Gastrocnemius medialis (tissue), 4 donors: ENCODE measurements around the gene TTPAL. TPM values are rescaled to one million over a fixed set of nuclear protein-coding genes. Genes with fewer than 3 reads are reported as not detected.
A peak's percentile ranks its signal among the peaks of the same experiment; 100 is the strongest.

ENCODE experiments used
- ATAC-seq, 2 donors: fragments of 150-250 bp; one replicate each; pipeline ENCODE4 v1.9.1; 2016
- DNase-seq, 2 donors: peaks; one replicate each; pipeline ENCODE4 v3.0.0-alpha.2; 2019
- H3K27ac ChIP-seq, 4 donors: fragments of 200-600 bp; sonication (generic); 1 replicate in 1 of 4; 2 replicates in 3 of 4; pipeline ENCODE4 v1.5.1; 2016 to 2018; ENCODE audit warnings: mild to moderate bottlenecking in 2 of 4, moderate library complexity in 1 of 4
- H3K27me3 ChIP-seq, 3 donors: fragments of 200-600 bp; sonication (generic) in 2 of 3; 1 replicate in 1 of 3; 2 replicates in 2 of 3; pipeline versions ENCODE4 v1.5.1 to v1.6.0; 2016 to 2019; ENCODE audit warnings: mild to moderate bottlenecking in 1 of 3, moderate library complexity in 1 of 3
- H3K36me3 ChIP-seq, 2 donors: fragments of 200-600 bp; sonication (generic) in 1 of 2; one replicate each; pipeline ENCODE4 v1.5.1; 2017 to 2018
- H3K4me1 ChIP-seq, 2 donors: fragments of 200-600 bp; sonication (generic) in 1 of 2; one replicate each; pipeline ENCODE4 v1.5.1; 2016 to 2017; ENCODE audit warnings: mild to moderate bottlenecking in 2 of 2
- H3K4me3 ChIP-seq, 4 donors: fragments of 200-600 bp; sonication (generic) in 3 of 4; 1 replicate in 1 of 4; 2 replicates in 3 of 4; pipeline ENCODE4 v1.5.1; 2016 to 2019; ENCODE audit warnings: mild to moderate bottlenecking in 2 of 4
- H3K9me3 ChIP-seq, 3 donors: fragments of 200-600 bp; sonication (generic) in 2 of 3; 1 replicate in 1 of 3; 2 replicates in 2 of 3; pipeline ENCODE4 v1.5.1; 2016 to 2019
- POLR2A ChIP-seq, 2 donors: fragments of 450-650 bp; IDR thresholded peaks; one replicate each; pipeline ENCODE4 v1.6.1; 2017; ENCODE audit warnings: antibody characterized with exemption in 2 of 2, mild to moderate bottlenecking in 2 of 2, moderate library complexity in 2 of 2
- in situ Hi-C, 4 donors: fragments of 200-750 bp; cut with MboI; loops; one replicate each; pipeline versions ENCODE4 v1.15.0 to v1.8.0; 2017; ENCODE audit warnings: low sequenced_read_pairs in 4 of 4
- intact Hi-C: fragments of 100-400 bp; cut with DNase I; formaldehyde crosslinking; loops from one replicate; pipeline ENCODE4 v1.15.1; 2023; ENCODE audit warnings: low total_unique reads
- total RNA-seq, 4 donors: library from RNA; depleted of rRNA; stranded (reverse); fragments of >200 nt; gene quantifications; one replicate each; pipeline versions ENCODE4 v1.1.0 to v1.2.3, GENCODE V29; 2016
- TF ChIP-seq, protein P1 (sequence below), 5 experiments: fragments of 450-650 bp in 3 of 5; fragments of 200-600 bp in 2 of 5; sonication (generic) in 2 of 5; IDR thresholded peaks in 4 of 5; conservative IDR thresholded peaks in 1 of 5; 1 replicate in 4 of 5; 2 replicates in 1 of 5; pipeline ENCODE4 v1.5.1; 2016 to 2019; ENCODE audit warnings: antibody characterized with exemption in 5 of 5, mild to moderate bottlenecking in 3 of 5, moderate library complexity in 3 of 5

Gene TTPAL
- total RNA-seq, 4 donors from 2014 or later, result 3.5 to 5.0 (median 4.7) TPM

DNA sequence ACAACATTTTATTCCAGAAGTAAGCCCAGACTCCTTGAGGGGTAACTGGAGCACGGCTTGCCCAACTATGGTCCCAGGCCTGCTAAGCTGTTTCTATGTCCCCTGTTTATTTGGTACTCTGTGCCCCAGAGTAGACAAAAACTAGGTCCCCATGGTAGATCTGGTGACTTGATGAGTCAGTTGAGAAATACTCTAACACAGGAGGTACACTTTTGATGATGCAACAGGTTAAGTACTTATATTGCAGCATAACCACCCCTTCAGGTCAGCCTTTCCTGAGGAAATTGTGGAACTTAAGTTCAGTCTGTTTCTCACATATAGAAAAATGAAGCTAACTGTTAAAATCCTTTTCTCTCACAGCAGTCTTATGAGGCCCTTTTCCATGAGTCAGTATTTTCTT lies 19.6 kb downstream of the TTPAL start:
- no peak overlapping the region for H3K4me3 ChIP-seq
- peaks cover 33 to 42% of the 10 kb centered on the region in 2 donors for H3K4me1 ChIP-seq
- peaks cover 0 to 64% of the 10 kb centered on the region in 2 donors for H3K36me3 ChIP-seq
- H3K9me3 ChIP-seq, result no peaks in the 10 kb centered on the region
- in situ Hi-C loops (no loop called here), intact Hi-C loops (loop anchor here (1.0 to 10.0 kb wide), 2 partner anchors 13 to 860 kb away; no protein-coding TSS in a partner anchor)
- peak overlapping the region; percentile 82 to 93 (median 91) for H3K27ac ChIP-seq
- TF ChIP-seq, protein P1, sequence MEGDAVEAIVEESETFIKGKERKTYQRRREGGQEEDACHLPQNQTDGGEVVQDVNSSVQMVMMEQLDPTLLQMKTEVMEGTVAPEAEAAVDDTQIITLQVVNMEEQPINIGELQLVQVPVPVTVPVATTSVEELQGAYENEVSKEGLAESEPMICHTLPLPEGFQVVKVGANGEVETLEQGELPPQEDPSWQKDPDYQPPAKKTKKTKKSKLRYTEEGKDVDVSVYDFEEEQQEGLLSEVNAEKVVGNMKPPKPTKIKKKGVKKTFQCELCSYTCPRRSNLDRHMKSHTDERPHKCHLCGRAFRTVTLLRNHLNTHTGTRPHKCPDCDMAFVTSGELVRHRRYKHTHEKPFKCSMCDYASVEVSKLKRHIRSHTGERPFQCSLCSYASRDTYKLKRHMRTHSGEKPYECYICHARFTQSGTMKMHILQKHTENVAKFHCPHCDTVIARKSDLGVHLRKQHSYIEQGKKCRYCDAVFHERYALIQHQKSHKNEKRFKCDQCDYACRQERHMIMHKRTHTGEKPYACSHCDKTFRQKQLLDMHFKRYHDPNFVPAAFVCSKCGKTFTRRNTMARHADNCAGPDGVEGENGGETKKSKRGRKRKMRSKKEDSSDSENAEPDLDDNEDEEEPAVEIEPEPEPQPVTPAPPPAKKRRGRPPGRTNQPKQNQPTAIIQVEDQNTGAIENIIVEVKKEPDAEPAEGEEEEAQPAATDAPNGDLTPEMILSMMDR (IDR thresholded peaks at IDR 0.05 in 4 of 5, conservative IDR thresholded peaks at IDR 0.05 in 1 of 5), result no peak
- TF ChIP-seq POLR2A (IDR thresholded peaks at IDR 0.05), result peak in 1 of 2 donors; percentile 31
- DNase-seq (peak; percentile 63 to 69), ATAC-seq (peak; percentile 87 to 93)
- no peaks in the 10 kb centered on the region for H3K27me3 ChIP-seq

DNA sequence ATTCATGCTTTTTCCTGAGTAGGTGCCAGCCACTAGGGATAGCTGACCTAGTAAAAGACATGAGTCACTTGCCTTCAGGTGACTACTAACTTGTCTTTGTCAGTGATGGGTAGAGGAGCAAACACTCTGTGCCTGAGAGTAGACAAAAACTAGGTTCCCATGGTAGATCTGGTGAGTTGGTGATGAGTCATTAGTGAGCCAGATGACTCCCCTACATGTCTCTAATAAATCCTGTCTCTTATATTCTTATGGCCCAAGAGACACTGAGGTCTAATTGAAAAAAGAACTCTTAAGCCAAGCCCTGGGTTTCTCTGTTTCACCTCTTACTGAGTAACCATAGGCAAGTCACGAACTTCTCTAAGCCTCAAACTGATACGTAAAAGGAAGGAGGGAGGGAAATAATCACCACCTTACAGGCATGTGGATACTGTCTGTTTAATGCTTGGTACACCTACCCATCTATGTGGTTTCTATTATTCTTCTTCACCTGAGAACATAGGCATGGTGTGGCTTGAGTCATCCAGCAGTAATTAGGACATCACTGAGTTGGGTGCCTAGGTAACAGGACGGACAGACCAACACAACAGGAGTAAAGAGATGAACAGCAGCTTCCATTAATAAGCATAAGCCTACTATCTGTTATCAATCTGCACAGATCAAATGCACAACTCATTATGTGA lies 20.3 kb downstream of the TTPAL start:
- TF ChIP-seq, protein P1 (IDR thresholded peaks at IDR 0.05 in 4 of 5, conservative IDR thresholded peaks at IDR 0.05 in 1 of 5), result no peak
- TF ChIP-seq POLR2A (IDR thresholded peaks at IDR 0.05), result no peak
- H3K27me3 ChIP-seq, result no peaks in the 10 kb centered on the region
- intact Hi-C loops, result loop anchor here (1.0 to 10.0 kb wide), 2 partner anchors 14 to 859 kb away; no protein-coding TSS in a partner anchor
- peaks cover 0 to 67% of the 10 kb centered on the region in 2 donors for H3K36me3 ChIP-seq
- H3K9me3 ChIP-seq, result no peaks in the 10 kb centered on the region
- no peak overlapping the region for H3K4me3 ChIP-seq
- H3K4me1 ChIP-seq, result peaks cover 40 to 48% of the 10 kb centered on the region in 2 donors
- H3K27ac ChIP-seq, result peak overlapping the region; percentile 82 to 93 (median 91)
- ATAC-seq (peak; percentile 76 to 82), DNase-seq (no peak)
- in situ Hi-C loops, result no loop called here

DNA sequence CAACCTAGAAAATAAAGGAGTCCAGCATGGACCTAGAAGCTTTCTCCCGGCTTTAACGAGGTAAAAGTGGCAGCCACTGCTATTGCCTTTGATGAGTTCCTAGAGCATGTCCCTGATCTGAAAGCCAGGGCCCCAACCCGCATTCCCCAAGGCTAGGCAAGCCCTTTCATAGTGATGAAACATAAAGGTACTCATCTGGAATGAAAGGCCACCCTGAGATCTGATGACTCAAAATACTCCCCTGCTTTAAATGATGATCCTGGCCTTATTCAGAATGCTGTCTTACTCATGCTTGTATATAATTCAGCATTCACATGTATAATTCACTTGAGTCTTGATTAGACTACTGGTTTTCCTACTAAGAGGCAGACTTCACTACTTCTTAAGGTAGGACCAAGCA lies 21.3 kb downstream of the TTPAL start:
- in situ Hi-C loops, result no loop called here
- intact Hi-C loops, result loop anchor here (10.0 kb wide), 1 partner anchor 858 kb away; no protein-coding TSS in a partner anchor
- Histone ChIP-seq H3K9me3 (no peaks in the 10 kb centered on the region), H3K4me3 (no peak overlapping the region), H3K36me3 (peaks cover 0 to 64% of the 10 kb centered on the region in 2 donors), H3K4me1 (peaks cover 42 to 57% of the 10 kb centered on the region in 2 donors), H3K27me3 (no peaks in the 10 kb centered on the region), H3K27ac (peak overlapping the region; percentile 82 to 93 (median 91))
- ATAC-seq, result no peak
- TF ChIP-seq POLR2A (IDR thresholded peaks at IDR 0.05), result no peak
- DNase-seq, result no peak

DNA sequence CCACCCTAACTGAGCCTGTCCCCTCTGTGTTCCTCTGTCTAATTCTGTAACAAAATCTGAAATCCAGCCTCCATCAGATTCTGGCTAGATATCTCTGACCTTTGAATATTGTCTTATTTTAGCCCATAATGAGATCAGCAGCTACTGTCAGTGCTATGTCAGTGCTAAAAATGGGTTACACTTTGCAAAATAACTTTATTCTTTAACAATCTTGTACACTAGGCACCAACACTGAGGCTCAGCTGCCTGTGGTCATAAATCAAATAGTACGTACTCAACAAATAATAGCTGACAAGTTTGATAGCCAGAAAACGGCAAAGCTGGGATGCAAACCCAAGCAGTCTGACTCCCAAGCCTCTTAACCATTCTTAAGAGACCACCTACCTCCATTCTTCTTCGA lies 22.1 kb downstream of the TTPAL start:
- Histone ChIP-seq H3K27ac (peak overlapping the region; percentile 82 to 93 (median 91)), H3K4me3 (no peak overlapping the region), H3K27me3 (no peaks in the 10 kb centered on the region), H3K4me1 (peaks cover 42 to 60% of the 10 kb centered on the region in 2 donors), H3K36me3 (peaks cover 0 to 66% of the 10 kb centered on the region in 2 donors), H3K9me3 (no peaks in the 10 kb centered on the region)
- in situ Hi-C loops (no loop called here), intact Hi-C loops (loop anchor here (10.0 kb wide), 1 partner anchor 857 kb away; no protein-coding TSS in a partner anchor)
- TF ChIP-seq POLR2A (IDR thresholded peaks at IDR 0.05), result no peak
- TF ChIP-seq, protein P1 (IDR thresholded peaks at IDR 0.05 in 4 of 5, conservative IDR thresholded peaks at IDR 0.05 in 1 of 5), result no peak
- ATAC-seq (no peak), DNase-seq (no peak)

DNA sequence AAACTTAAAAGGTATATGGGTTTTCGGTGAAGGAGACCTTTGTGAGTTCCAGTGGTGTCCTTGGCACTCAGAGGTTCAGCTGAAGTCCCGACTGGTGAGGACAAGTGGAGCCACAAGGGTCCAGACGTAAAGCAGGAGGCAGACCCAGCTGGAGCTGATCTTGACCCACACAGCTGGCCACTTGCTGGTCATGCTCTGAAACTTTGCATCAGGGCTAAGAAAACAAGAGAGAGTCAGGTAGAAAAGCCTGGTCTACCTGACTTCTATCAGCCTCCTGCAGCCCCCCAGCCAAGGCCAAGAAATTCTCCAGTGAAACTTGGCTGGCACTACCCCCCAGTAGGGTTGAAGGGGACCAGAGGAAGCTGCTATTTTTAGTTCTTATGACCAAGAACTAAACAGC lies 24.5 kb downstream of the TTPAL start:
- in situ Hi-C loops (no loop called here), intact Hi-C loops (loop anchor here (2.0 kb wide), 1 partner anchor 21 kb away; no protein-coding TSS in a partner anchor)
- Histone ChIP-seq H3K27me3 (no peaks in the 10 kb centered on the region), H3K4me3 (no peak overlapping the region), H3K9me3 (no peaks in the 10 kb centered on the region), H3K27ac (peak overlapping the region; percentile 77 to 93 (median 87)), H3K4me1 (peaks cover 33 to 53% of the 10 kb centered on the region in 2 donors), H3K36me3 (peaks cover 4 to 79% of the 10 kb centered on the region in 2 donors)
- DNase-seq (no peak), ATAC-seq (no peak)
- TF ChIP-seq, protein P1 (IDR thresholded peaks at IDR 0.05 in 4 of 5, conservative IDR thresholded peaks at IDR 0.05 in 1 of 5), result no peak
- no peak for TF ChIP-seq POLR2A (IDR thresholded peaks at IDR 0.05)
